Pulmonary artery endothelial cell (primary cell): ENCODE results near the gene SCN5A. TPM values are rescaled to one million over a fixed set of nuclear protein-coding genes. Genes with fewer than 3 reads are reported as not detected.

Experiments
- DNase-seq: peaks from one replicate; pipeline ENCODE4 v3.0.0-alpha.2; 2011; ENCODE audit warnings: low read depth, low spot score
- total RNA-seq: library from RNA; depleted of rRNA; stranded (reverse); fragments of >200 nt; gene quantifications from 2 replicates; pipeline ENCODE4 v1.2.3, GENCODE V29; 2014

The SCN5A gene
- total RNA-seq, 1 donor from 2014 or later: 13.6 TPM

DNA sequence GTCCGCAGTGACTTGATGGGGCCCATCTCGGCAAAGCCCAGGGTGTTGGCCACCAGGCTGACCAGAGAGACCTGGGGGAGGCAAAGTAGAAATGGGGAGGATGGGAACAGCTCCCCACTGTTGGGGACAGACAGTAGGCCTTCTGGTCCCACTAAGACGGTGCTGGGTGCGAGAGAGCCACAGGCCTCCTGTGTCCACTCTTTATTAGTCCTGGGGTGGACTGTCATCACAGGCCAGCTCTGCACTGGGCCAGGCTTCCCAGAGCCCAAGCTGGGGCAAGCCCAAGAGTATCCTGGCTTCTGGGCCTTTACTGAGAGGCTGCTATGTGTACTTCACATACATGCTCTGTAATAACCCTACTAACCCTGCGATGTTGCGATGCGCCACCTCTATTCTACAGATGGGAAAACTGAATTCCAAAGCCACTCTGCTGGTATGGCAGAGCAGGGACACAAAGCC lies 87.0 kb downstream of the SCN5A start:
- no peak for DNase-seq

DNA sequence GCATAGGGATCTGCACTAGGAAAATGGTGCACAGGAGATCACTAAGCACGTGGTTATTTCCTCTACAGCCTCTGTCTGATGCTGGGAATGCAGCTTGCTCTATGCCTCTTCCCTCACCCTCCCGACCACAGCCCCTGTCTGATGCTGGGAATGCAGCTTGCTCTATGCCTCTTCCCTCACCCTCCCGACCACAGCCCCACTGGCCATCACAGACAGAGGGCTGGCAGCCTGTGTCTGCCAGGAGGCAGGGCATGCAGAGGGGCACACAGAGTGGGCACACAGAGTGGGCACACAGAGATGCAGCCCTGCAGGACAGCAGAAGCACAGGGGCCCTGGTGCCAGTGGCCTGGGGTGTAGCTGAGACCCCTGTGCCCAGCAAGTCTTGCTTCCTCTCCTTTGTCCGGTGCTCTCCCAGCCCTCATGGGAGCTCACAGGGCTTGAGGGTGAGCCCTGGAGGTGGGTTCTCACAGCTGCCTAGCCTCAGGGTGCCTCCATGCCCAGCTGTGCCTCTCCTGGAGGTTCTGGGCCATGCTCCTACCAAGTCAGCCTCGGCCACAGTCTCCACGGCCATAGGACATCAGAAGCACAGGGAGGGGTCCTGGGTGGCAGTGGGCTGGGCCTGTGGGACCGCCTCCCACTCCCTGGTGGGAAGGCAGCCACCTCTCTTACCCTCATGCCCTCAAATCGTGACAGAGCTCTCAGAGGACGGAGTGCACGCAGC lies 87.6 kb downstream of the SCN5A start:
- DNase-seq: no peak

DNA sequence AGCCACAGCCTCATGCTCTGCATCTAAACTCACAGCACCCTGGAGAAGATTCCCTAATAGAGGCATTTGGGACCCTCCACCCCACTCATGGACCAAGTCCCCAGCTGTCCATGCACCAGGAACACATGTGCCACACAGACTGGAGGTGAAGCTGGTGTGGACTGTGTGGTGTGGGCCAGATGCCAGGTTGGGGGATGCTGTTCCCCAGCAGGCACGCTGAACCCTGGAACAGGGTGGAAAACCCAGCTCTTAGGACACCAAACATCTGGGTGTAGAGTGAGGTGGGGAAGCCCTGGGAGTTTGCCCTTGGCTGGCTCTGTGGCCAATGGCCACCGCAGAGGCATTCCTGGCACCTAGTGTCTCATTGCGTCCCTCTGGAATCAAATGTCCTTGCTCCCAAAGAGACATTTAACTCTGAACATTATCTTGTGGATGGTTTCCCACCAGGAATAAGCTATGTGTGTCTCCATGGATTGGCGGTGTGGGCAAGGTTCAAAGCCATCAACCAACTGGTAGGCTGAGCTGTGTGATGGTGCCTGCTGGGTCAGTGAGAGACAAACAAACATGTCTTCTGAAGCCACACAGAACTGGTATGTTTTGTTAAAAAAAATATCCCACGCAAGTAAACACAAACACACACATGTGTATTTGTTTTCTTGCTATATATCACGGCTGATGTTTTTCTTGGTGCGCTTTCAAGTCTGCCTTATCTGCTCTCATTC lies 88.3 kb downstream of the SCN5A start:
- no peak for DNase-seq

DNA sequence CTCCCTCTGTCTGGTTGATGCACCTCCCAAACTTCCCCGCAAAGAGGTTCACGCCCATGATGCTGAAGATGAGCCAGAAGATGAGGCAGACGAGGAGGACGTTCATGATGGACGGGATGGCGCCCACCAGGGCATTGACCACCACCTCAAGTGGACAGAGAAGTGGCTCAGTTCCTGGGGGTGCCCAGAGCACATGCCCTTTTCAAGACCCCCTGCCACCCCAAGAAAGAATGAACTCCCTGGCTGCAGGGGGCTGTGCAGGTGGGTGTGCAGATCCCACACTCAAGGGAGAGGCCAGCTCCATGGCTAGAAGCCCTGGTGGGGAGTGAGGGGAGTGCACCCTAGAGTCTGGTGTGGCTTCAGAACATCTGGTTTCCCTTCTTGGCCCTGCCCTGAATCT lies 89.2 kb downstream of the SCN5A start:
- DNase-seq: no peak

DNA sequence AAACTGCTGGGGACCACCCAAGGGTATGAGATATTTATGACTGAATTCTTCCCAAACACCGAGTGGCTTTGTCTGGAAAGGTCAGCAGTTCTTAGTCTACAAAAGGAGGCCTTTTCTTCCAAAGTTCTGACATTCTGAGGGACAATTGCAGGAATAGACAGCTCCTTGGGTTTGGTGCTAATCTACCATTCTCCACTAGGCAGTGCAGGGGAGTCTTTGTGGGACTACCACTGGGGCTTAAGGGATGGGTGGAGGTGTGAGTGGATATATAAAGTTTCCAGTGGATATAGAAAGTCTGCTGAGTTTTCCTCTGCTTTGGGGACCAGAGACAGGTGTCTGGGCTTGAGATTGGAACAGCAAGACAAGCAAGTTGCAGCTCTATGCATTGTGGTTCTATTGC lies 90.6 kb downstream of the SCN5A start:
- DNase-seq: no peak

DNA sequence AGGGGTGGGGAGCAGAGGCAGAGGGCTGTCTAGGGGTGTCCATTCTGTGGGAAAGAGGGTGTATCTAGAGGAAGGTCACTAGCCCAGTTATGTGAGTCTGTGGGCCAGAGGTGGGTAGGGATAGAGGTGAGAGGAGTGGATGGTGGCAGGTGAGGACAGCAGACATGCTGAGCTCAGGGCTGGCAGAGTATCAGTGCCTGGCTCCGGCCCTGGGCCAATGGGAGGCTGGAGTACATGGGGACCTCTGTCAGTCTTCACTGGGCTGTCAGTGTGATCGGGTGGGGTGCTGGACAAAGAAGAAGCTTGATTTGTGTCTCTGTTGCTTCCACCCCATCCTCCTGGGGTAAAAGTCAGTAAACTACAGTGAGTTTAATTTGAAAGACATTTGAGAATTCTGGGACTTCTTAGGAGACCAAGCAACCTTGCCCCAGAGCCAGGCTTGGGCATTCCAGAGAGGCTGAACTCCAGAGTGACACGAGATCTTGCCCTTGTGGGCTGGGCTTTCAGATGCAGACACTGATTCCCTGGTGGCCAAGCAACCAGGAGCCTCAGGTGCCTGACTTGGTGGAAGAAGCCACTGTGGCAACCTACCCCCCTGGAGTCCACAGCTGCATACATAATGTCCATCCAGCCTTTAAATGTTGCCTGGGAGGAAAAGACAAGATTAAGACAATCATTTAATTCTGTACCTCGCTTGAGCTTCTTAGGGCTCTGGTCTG lies 92.7 kb downstream of the SCN5A start:
- no peak for DNase-seq

DNA sequence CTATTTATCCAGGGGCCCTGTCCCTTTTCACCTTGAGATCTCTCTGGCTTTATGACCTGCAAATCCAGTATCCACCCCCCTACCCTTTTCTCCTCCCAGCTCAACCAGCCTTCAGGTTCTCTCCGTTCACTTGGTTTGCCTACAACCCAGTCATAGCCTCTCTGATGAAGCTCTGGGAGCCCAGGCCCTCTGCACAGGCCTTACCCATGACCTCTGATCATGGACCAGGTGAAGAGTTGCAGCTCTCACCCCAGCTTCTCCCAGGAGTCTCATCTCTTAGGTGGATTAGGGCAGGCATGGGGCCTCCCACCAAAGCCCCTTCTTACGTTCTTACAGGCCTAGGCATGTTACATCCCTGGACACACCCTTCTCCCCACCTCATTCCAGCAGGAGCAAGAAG lies 93.6 kb downstream of the SCN5A start:
- no peak for DNase-seq

DNA sequence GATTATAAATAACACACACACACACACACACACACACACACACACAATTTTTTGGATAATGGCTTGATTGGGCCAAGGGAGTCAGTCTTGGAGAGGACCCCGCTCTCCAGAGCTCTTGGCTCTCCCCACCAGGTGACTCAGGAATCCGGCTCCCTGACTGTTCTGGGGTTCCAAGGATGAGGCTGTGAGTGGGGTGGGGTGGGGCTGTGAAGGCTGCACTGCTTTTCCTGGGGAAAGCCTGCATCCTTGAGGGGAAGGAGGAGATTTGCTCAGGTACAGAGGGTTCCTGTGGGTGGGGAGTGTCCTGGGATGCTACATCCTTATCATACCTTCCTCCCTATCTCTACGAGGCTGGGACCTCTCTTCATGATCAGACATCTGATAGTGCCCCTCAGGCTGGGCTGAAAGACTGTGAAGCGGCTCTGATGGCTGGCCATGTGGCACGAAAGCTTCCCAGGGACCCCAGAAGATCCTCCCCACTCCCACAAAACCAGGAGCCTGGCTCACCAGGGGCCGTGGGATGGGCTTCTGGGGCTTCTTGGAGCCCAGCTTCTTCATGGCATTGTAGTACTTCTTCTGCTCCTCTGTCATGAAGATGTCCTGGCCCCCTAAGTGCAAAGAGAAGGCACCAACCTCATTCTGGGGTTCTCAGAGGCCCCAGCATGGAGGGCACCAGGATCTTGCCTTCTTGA lies 94.2 kb downstream of the SCN5A start:
- DNase-seq: no peak

DNA sequence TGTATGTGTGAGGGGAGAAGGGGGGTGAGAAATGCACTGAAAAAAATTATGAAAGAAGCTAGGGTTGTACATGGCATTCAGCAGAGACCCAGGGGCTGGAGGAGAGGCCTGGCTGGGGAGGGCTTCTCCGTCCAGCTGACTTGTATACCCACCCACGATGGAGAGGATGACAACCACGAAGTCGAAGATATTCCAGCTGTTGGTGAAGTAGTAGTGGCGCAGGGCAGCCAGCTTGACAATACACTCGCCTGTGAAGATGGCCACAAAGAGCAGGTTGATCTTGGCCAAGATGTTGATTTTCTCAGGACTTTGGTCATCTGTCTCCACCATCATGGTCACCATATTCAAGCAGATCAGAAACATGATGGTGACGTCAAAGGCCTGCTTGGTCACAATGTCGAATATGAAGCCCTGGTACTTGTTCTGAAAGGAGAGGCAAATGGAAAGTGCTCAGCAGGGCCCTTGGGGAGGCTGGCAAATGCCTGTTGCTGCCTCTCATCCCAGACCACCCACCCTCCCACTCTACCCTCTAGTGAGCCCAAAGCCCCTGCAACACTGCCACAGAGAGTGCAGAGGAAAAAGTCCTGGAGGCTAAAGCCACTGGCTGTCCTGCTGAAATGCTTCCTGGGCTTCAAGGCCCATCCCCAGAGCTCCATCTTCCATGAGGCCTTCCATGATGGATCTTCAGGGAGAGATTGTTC lies 95.2 kb downstream of the SCN5A start:
- no peak for DNase-seq

DNA sequence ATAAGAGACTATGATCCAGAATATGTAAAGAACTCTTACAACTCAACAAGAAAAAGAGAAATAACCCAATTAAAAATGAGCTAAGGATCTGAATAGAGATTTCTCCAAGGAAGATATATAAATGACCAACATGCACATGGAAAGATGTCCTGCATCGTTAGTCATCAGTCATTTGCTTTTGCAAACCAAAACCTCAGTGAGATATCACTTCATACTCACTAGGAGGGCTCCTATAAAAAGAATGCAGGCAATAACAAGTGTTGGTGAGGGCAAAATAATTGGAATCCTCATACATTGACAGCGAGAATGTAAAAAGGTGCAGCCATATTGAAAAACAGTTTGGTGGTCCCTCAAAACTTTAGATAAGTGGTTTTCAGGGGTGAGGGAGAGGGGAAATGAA lies 96.4 kb downstream of the SCN5A start:
- no peak for DNase-seq

DNA sequence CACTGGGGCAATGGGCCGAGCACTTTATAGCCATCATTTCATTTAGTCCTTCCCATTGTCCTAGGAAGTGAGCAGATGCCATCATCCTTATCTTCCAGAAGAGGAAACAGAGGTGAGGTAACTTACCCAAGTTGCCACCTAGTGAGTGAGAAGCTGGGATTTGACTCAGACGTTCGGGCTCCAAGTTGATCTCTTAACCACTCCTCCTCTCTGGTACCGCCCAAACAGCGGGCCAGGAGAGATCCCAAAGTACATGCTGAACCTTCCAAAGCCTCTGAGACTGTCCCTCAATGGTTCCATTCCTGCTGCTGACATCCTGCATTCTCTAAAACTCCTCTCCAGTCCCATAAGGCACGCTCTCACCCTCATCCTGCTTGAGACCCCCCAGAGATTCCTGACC lies 97.1 kb downstream of the SCN5A start:
- DNase-seq: no peak

DNA sequence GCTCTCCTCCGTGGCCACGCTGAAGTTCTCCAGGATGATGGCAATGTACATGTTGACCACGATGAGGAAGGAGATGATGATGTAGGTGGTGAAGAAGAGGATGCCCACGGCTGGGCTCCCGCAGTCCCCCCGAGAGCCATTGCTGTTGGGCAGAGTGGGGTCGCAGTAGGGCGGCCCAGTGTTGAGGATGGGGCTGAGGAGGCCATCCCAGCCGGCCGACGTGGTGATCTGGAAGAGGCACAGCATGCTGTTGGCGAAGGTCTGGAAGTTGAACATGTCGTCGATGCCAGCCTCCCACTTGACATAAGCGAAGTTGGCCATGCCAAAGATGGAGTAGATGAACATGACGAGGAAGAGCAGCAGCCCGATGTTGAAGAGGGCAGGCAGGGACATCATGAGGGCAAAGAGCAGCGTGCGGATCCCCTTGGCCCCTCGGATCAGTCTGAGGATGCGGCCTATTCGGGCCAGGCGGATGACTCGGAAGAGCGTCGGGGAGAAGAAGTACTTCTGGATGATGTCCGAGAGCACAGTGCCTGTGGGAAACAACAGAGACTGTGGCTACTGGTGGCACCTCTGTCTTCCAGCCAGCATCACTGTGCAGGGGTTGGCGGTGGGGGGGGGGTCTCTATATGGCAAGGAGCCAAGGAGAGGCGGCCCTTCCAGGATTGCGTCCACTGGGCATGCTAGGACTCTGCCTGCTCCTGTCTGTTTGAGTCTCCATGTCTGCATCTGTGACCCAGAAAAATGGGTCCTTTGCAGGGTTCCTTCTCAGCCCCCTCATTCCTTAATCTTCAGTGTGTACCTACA lies 98.3 kb downstream of the SCN5A start:
- DNase-seq: no peak

DNA sequence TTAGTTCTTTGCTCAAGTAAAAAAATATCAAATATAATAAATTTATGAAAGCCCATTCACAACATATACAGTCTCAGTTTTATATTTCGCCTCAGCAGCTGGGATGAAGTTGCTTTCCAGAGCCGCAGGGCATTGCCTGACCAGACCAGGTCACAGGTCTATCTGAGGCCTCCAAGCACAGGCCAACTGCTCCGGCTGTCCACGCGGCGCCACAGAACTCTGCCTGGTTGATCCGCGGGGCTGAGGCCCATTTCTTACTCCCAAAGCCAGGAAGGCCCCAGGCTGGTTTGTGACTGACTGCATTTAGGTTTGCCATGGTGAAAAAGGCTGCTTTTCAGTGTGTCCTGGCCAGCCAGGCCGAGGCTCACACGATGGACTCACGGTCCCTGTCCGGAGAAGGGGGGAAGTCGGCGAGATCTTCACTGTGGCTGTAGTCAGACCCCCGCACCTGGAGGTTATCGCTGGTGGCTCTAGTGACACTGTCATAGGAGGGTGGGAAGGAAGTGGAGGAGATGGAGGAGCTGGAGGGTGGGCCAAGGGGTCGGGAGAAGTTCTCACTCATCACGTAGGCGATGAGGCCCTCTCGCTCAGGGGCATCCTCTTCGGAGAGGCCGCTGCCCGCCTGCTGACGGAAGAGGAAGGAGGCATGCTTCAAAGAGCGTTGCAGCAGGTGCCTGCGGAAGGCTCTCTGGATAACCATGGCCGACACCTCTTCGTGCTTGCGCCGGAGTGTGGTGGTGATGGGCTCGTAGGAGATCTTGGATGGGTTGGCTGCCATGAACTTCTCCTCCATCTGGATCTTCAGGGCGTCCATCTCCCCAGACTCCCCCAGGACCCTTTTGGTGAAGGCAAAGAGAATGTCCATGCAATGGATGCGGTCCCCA lies 99.3 kb downstream of the SCN5A start:
- DNase-seq: no peak

DNA sequence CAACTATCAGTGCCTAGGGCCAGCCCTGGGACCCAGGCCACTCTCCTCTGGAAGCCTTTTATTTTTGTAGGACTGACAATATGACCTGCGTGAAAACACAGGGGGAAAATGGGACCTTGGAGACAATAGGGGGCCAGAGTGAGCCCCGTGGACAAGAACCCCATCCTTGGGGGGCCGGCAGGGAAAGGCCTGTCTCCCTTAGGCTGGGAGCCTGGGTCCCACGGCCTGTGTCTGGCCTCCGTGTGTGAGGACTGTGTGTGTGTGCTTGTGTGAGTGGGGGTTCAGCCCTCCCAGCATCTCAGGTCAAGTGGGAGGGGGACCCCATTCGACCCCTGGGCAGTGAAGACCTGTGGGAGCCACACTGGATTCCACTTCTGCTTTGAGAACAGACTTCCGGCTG lies 100.0 kb downstream of the SCN5A start:
- DNase-seq: no peak

DNA sequence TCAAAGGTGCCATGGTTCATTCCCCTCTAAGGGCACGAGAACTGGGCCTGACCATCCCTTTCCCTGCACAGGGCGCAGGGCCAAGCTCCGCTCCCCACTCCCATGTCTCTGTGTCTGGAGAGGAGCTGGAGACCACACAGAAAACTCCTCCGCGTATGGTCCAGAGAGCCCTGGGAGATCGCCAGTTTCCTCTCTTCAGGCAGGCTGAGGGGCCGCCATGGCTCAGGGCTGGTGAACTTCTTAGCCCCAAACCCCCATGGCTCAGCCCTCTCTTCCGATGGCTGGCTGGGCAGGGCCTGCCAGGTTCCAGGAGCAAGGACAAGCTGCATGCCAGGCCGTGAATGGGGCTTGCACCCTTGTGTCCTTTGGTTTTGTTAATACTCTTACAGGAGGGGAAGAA lies 100.4 kb downstream of the SCN5A start:
- DNase-seq: no peak

DNA sequence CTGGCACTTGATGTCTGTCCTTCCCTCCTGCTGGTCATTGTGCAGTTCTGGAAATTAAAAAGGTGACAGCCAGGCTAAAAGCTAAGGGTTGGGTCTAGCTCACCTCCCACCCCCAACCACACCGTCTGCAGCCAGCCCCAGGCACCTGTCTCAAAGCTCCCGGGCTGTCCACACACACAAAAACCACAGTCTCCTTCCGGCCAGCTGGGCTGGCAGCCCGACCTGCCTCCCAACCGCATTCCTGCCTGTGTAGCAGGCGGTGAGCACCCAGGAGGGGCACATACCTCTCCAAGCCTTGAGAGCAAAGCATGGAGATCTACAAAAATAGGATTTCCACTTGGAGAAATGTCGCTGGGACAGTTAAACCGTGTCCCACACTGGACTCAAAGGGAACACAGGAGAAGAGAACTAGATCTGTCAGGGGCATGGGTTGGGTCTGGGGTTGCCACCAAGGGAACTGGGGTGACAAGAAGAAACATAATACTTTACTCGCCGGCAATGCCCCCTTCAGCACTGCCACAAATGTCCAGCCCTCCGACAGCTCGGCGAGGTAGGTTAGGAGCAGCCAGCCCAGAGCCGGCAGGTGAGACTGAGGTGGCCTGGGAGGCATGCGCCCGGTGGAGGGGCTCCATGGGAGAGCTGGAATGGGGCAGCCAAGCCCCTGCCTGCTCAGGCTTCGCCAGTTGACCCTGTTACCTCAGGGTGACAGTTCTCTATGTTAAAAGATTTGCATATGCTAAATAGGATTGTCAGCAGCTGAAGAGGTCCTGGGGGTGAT lies 101.1 kb downstream of the SCN5A start:
- DNase-seq: no peak

DNA sequence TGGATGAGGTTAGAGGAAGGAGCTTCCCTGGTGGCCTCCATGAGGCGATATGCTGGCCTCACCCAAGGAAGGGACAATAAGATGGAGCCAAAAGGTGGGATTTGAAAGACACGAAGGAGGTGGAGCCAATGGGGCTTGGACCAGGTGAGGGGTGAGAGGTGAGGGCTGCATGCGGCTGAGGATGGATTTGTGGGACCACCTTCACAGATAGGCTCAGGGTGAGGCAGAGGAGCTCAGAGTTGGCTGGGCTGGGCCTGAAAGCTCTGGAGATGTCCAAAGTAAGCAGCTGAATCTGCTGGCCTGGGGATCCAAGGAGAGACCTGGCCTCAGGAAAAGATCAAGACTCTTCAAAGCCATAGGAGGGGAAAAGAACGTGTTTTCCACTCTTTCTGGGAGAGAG lies 103.5 kb downstream of the SCN5A start:
- no peak for DNase-seq

DNA sequence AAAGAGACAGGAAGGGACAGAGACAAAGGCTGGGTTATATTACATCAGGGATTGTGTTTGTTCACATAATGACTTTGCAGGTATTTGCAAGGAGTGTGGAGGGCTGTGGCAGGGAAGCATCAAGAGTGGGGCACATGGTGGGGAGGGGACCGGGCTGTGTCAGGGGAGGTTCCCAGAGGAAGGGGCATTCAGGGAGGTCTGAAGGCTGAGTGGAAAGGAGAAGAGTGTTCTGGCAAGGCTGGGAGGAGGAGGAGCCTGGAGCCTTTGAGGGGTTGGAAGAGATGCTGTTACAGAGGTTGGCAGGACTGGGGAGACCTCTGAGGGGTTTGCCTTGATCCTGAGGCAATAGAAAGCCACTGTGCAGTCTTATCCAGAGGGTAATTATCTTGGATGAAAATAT lies 103.9 kb downstream of the SCN5A start:
- no peak for DNase-seq

DNA sequence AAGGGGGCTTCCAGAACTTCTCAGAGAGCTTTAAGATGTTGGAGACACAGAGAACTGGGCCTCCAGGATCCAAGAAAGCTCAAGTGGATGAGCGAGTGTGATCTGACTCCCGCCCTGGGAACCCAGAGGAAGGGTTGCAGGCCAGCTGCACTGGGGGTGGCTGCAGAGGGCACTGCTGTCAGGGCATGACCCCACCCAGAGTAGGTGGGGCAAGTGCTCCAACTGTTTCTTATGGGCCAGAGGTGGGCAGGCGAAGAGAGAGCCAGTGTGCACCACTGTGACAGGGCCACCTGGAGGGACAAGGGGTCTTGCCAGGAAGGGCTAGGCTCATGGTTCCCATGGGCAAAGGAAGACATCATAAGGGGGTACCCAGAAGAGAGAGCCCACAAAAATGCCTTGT lies 104.6 kb downstream of the SCN5A start:
- no peak for DNase-seq
